Neuronal stem cell (in vitro differentiated cells): ENCODE results near the gene KIF25.

Experiments
- DNase-seq: peaks from one replicate; pipeline ENCODE4 v3.0.0-alpha.2; 2013; ENCODE audit warnings: low spot score
- H2AFZ ChIP-seq: one replicate; pipeline ENCODE4 v1.6.1; 2013; ENCODE audit warnings: mild to moderate bottlenecking, low read length, inconsistent platforms
- H2AK5ac ChIP-seq: 2 replicates; pipeline ENCODE4 v1.6.1; 2013; ENCODE audit warnings: low read depth, mild to moderate bottlenecking, inconsistent platforms, low read length, moderate library complexity, mixed read lengths
- H2BK120ac ChIP-seq: 2 replicates; pipeline ENCODE4 v1.6.1; 2013; ENCODE audit warnings: low read depth, mild to moderate bottlenecking, inconsistent platforms, low read length, moderate library complexity, mixed read lengths
- H2BK12ac ChIP-seq: one replicate; pipeline ENCODE4 v1.6.1; 2013; ENCODE audit warnings: low read length, inconsistent platforms
- H2BK15ac ChIP-seq: 2 replicates; pipeline ENCODE4 v1.6.1; 2013; ENCODE audit warnings: mild to moderate bottlenecking, low read length, inconsistent platforms, mixed read lengths
- H2BK5ac ChIP-seq: one replicate; pipeline ENCODE4 v1.6.1; 2013; ENCODE audit warnings: inconsistent platforms, mild to moderate bottlenecking, low read length, moderate library complexity
- H3K14ac ChIP-seq: one replicate; pipeline ENCODE4 v1.6.1; 2013; ENCODE audit warnings: low read length, inconsistent platforms
- H3K18ac ChIP-seq: 2 replicates; pipeline ENCODE4 v1.6.1; 2013; ENCODE audit warnings: low read length, inconsistent platforms
- H3K23ac ChIP-seq: 2 replicates; pipeline ENCODE4 v1.6.1; 2013; ENCODE audit warnings: low read depth, mild to moderate bottlenecking, mixed read lengths, low read length, inconsistent platforms; ENCODE audit not compliant: poor library complexity
- H3K27ac ChIP-seq: replicated peaks from 3 replicates; pipeline ENCODE4 v1.5.1; 2013; ENCODE audit warnings: low read length, inconsistent platforms
- H3K27me3 ChIP-seq, 3 experiments: 2 replicates each; pipeline ENCODE4 v1.6.1; 2013; ENCODE audit warnings: low read length in 3 of 3, mild to moderate bottlenecking in 2 of 3, inconsistent platforms in 1 of 3, low read depth in 1 of 3, mixed read lengths in 1 of 3, moderate library complexity in 1 of 3; ENCODE audit not compliant: control insufficient read depth in 3 of 3, insufficient read depth in 3 of 3
- H3K36me3 ChIP-seq, 2 donors: replicated peaks in 1 of 2; 2 replicates each; pipeline ENCODE4 v1.6.1; 2013; ENCODE audit warnings: low read length in 2 of 2; ENCODE audit not compliant: control insufficient read depth in 2 of 2, insufficient read depth in 2 of 2
- H3K4ac ChIP-seq: 2 replicates; pipeline ENCODE4 v1.6.1; 2013; ENCODE audit warnings: inconsistent platforms, mild to moderate bottlenecking, low read length, moderate library complexity
- H3K4me1 ChIP-seq, 2 donors: 1 replicate in 1 of 2; 2 replicates in 1 of 2; pipeline ENCODE4 v1.6.1; 2013; ENCODE audit warnings: low read length in 2 of 2, low read depth in 1 of 2; ENCODE audit not compliant: control insufficient read depth in 2 of 2, insufficient read depth in 1 of 2
- H3K4me2 ChIP-seq: one replicate; pipeline ENCODE4 v1.6.1; 2013; ENCODE audit warnings: mild to moderate bottlenecking, low read length, inconsistent platforms; ENCODE audit not compliant: insufficient read depth, poor library complexity, severe bottlenecking
- H3K4me3 ChIP-seq, 2 donors: 2 replicates each; pipeline ENCODE4 v1.5.1; 2013; ENCODE audit warnings: low read length in 2 of 2, mild to moderate bottlenecking in 2 of 2, inconsistent platforms in 1 of 2, moderate library complexity in 1 of 2
- H3K79me1 ChIP-seq: one replicate; pipeline ENCODE4 v1.6.1; 2013; ENCODE audit warnings: low read depth, mild to moderate bottlenecking, inconsistent platforms, low read length, moderate library complexity
- H3K9ac ChIP-seq: one replicate; pipeline ENCODE4 v1.6.1; 2013; ENCODE audit warnings: mild to moderate bottlenecking, low read depth, low read length, inconsistent platforms; ENCODE audit not compliant: poor library complexity
- H3K9me3 ChIP-seq, 2 donors: replicated peaks in 1 of 2; 2 replicates each; pipeline versions ENCODE3 to v1.6.1; 2013; ENCODE audit warnings: low read length in 2 of 2, mild to moderate bottlenecking in 2 of 2, inconsistent platforms in 1 of 2, low read depth in 1 of 2, mixed read lengths in 1 of 2, moderate library complexity in 1 of 2; ENCODE audit not compliant: control insufficient read depth in 2 of 2, insufficient read depth in 1 of 2
- H4K8ac ChIP-seq: one replicate; pipeline ENCODE4 v1.6.1; 2013; ENCODE audit warnings: low read depth, mild to moderate bottlenecking, inconsistent platforms, low read length, moderate library complexity
- H4K91ac ChIP-seq: one replicate; pipeline ENCODE4 v1.6.1; 2013; ENCODE audit warnings: low read length, low read depth, mild to moderate bottlenecking, inconsistent platforms; ENCODE audit not compliant: poor library complexity
- WGBS, 2 donors: extraction: QIAGEN DNeasy Blood & Tissue Kit; methylation state at CpG; one replicate each; pipeline ENCODE4 v1.1.7; 2013; ENCODE audit warnings: missing lambda C conversion rate in 2 of 2, mixed read lengths in 1 of 2; ENCODE audit not compliant: insufficient read length in 2 of 2, insufficient replicate concordance in 1 of 2; ENCODE audit errors: extremely low coverage in 2 of 2; 5-methylcytosine and 5-hydroxymethylcytosine counted together

Gene KIF25

DNA sequence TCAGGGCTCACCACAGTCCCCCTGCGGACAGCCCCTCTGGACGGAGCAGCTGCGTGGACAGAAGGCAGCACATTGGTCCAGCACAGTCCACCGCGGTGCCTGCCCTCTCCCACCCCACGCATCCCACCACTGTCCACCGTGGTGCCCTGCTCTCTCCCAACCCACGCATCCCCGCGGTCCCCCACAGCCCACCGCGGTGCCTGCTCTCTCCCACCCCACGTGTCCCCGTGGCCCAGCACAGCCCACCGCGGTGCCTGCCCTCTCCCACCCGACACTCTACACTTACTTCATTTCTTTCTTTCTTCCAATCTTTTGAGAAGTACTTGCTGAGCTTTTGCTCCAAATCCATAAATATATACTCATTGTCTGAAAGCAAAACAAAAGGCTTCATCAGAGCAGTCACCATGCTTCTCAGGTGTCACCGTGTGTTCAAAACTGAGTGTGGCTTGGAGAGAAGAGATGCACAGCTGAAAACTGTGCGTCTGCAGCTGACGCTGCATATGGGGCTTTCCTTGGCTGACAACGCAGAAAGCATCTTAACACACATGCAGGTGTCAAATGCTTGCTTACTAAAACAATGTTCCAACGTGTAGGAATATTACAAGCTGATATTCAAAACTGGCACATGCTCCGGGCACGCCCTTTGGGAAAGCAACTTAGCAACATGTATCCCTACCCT, 69.7 kb downstream of the KIF25 start:
- no peaks in the 10 kb centered on the region for H3K9me3 ChIP-seq
- no peak overlapping the region for H3K4me3 ChIP-seq
- H4K91ac ChIP-seq: no peak overlapping the region
- H3K4me2 ChIP-seq: no peak overlapping the region
- no peaks in the 10 kb centered on the region for H3K36me3 ChIP-seq
- WGBS, 2 donors: no CpG with 5 or more reads among the region's 24 CpGs
- H2BK5ac ChIP-seq: no peak overlapping the region
- peak overlapping the region; percentile 36 for H2AK5ac ChIP-seq
- H3K27me3 ChIP-seq: no peaks in the 10 kb centered on the region
- no peak overlapping the region for H3K9ac ChIP-seq
- H2BK15ac ChIP-seq: no peak overlapping the region
- no peak overlapping the region for H2BK120ac ChIP-seq
- no peak overlapping the region for H2AFZ ChIP-seq
- peak overlapping the region; percentile 11 for H3K23ac ChIP-seq
- no peak overlapping the region for H4K8ac ChIP-seq
- no peak overlapping the region for H3K14ac ChIP-seq
- H3K27ac ChIP-seq: no peak overlapping the region
- DNase-seq: no peak
- no peaks in the 10 kb centered on the region for H3K79me1 ChIP-seq
- H3K4me1 ChIP-seq: peaks cover 0 to 6% of the 10 kb centered on the region in 2 donors
- peak overlapping the region; percentile 83 for H3K18ac ChIP-seq
- H3K4ac ChIP-seq: no peak overlapping the region
- H2BK12ac ChIP-seq: no peak overlapping the region

DNA sequence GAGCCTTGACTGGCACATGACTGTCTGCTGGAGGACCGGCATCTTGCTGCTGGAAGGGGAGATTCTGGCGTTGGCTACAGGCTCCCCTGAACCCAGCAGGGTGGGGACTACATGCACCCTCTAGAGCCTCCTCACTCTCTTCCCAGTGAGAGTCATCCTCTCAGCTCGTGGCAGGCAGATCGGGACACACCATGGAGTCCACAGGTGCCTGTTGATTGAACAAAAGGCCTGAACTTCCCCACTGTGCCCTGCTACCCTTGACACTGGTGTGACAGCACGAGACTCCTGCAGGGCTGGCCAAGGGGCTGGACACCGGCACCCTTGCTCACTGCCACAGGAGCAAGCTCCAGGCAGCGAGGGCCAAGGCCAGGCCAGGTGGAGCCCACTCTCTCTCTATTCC, 73.3 kb downstream of the KIF25 start:
- no peak overlapping the region for H2BK15ac ChIP-seq
- H3K36me3 ChIP-seq: peaks cover 0 to 6% of the 10 kb centered on the region in 2 donors
- H3K4ac ChIP-seq: no peak overlapping the region
- no peak overlapping the region for H3K14ac ChIP-seq
- WGBS, 2 donors: no CpG with 5 or more reads among the region's 7 CpGs
- H3K4me1 ChIP-seq: peaks cover 0 to 10% of the 10 kb centered on the region in 2 donors
- H2AFZ ChIP-seq: no peak overlapping the region
- no peak overlapping the region for H2BK12ac ChIP-seq
- H3K9me3 ChIP-seq: peaks cover 0 to 6% of the 10 kb centered on the region in 2 donors
- H2BK5ac ChIP-seq: no peak overlapping the region
- H2BK120ac ChIP-seq: no peak overlapping the region
- H2AK5ac ChIP-seq: no peak overlapping the region
- no peak overlapping the region for H3K4me2 ChIP-seq
- no peak overlapping the region for H4K8ac ChIP-seq
- DNase-seq: no peak
- H3K23ac ChIP-seq: no peak overlapping the region
- peaks cover 5% of the 10 kb centered on the region for H3K79me1 ChIP-seq
- H3K27ac ChIP-seq: no peak overlapping the region
- H4K91ac ChIP-seq: peak overlapping the region; percentile 33
- H3K27me3 ChIP-seq: no peaks in the 10 kb centered on the region
- H3K18ac ChIP-seq: no peak overlapping the region
- no peak overlapping the region for H3K9ac ChIP-seq
- peak overlapping the region in 1 of 2 donors; percentile 63 for H3K4me3 ChIP-seq

DNA sequence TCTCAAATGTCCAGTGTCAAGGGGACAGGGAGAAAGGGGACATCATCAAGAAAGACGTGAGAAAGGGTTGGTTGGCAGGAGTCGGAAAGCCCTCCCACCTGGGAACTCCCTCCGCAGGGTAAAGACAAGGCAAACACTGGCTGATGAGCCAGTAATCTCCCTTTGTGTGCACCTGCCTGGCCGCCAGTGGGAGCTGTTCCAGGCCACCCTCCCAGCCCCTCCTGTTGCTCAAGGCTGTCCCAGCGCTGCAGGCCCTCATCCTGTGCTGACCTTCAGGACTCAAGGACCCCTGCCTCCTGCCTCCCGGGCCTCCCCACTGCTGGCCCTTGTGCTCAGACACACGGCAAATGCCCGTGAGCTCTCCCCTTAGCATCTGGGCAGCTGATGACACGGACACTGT, 74.1 kb downstream of the KIF25 start:
- Histone ChIP-seq H4K91ac (no peak overlapping the region), H2BK120ac (peak overlapping the region; percentile 72), H3K18ac (peak overlapping the region; percentile 94), H3K23ac (peak overlapping the region; percentile 95), H3K4me3 (no peak overlapping the region), H3K4me2 (no peak overlapping the region), H2BK12ac (peak overlapping the region; percentile 58), H3K27me3 (no peaks in the 10 kb centered on the region), H3K9ac (no peak overlapping the region), H3K79me1 (peaks cover 5% of the 10 kb centered on the region), H3K27ac (no peak overlapping the region), H3K4me1 (peaks cover 0 to 10% of the 10 kb centered on the region in 2 donors), H2BK15ac (peak overlapping the region; percentile 84), H2AK5ac (peak overlapping the region; percentile 97), H2AFZ (no peak overlapping the region), H3K9me3 (peaks cover 0 to 6% of the 10 kb centered on the region in 2 donors), H3K36me3 (peaks cover 0 to 6% of the 10 kb centered on the region in 2 donors), H3K14ac (peak overlapping the region; percentile 82), H2BK5ac (peak overlapping the region; percentile 66), H4K8ac (peak overlapping the region; percentile 43), H3K4ac (no peak overlapping the region)
- WGBS, 2 donors: no CpG with 5 or more reads among the region's 9 CpGs
- no peak for DNase-seq

DNA sequence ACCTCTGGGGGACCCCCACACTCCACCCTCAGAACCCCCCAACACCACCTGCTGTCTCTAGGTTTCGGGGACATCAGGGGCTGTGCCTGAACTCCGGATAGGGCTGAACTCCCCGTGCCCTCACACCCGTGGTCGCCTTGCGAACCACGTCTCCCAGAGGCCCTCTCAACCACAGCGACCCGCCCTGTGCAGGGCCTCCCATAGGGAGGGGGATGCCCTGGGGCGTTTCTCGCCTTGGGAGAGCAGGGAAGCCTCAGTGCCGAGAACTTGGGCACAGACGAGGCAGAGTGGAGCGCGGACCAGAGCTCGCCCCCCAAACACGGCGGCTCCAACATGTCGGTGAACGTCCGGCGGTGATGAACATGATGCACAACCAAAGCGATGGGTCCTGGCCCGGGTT, 74.8 kb downstream of the KIF25 start:
- no CpG with 5 or more reads among the region's 24 CpGs for WGBS, 2 donors
- Histone ChIP-seq H3K27me3 (no peaks in the 10 kb centered on the region), H3K9me3 (peaks cover 0 to 6% of the 10 kb centered on the region in 2 donors)

More for the DNA sequence above, 74.8 kb downstream of the KIF25 start:
- Histone ChIP-seq H3K27ac (no peak overlapping the region), H3K4me1 (peaks cover 0 to 10% of the 10 kb centered on the region in 2 donors), H3K4me2 (no peak overlapping the region), H2BK15ac (peak overlapping the region; percentile 84), H3K79me1 (peaks cover 5% of the 10 kb centered on the region), H2AFZ (no peak overlapping the region), H2BK12ac (peak overlapping the region; percentile 58), H3K14ac (peak overlapping the region; percentile 82), H4K91ac (no peak overlapping the region), H4K8ac (no peak overlapping the region), H3K4ac (no peak overlapping the region), H2BK5ac (peak overlapping the region; percentile 66), H3K36me3 (peaks cover 0 to 6% of the 10 kb centered on the region in 2 donors), H3K23ac (no peak overlapping the region), H3K9ac (no peak overlapping the region), H2BK120ac (peak overlapping the region; percentile 72), H2AK5ac (peak overlapping the region; percentile 97), H3K4me3 (no peak overlapping the region), H3K18ac (peak overlapping the region; percentile 90)
- DNase-seq: no peak
